RWPE1 (cell line): Measurements from ENCODE around the gene PTRHD1.

Experiments
- CTCF ChIA-PET: fragments of 350-600 bp; sonication (Branson Sonifier 250); formaldehyde crosslinking; extraction: SDS; loops from one replicate; lab custom pipeline; 2021; lab: Yijun Ruan, JAX
- POLR2A ChIA-PET: fragments of 400-600 bp; formaldehyde crosslinking; extraction: SDS; loops from one replicate; lab custom pipeline; 2020; ENCODE audit warnings: antibody characterized with exemption; ENCODE audit not compliant: low non-redundant PET; lab: Yijun Ruan, JAX
- DNase-seq: peaks from one replicate; pipeline ENCODE4 v3.0.0; 2012; ENCODE audit warnings: low spot score
- H3K27ac ChIP-seq: fragments of 450-650 bp; 2 replicates; pipeline ENCODE4 v1.5.1; 2017
- CTCF ChIP-seq: fragments of 450-650 bp; conservative IDR thresholded peaks from 2 replicates; pipeline ENCODE4 v1.5.1; 2017; ENCODE audit warnings: low read depth, mild to moderate bottlenecking

PTRHD1 gene

GRCh38 chr2:24833821-24834732, 40.9 kb upstream of the PTRHD1 start:
- no peak for DNase-seq
- H3K27ac ChIP-seq = no peak overlapping the region
- TF ChIP-seq CTCF = no peak
- CTCF ChIA-PET = interaction anchor here (1.1 kb wide), 1 partner anchor 423 kb away, joined by 3 read pairs; no protein-coding TSS in a partner anchor
- POLR2A ChIA-PET = no interaction called here

GRCh38 chr2:24832931-24833701, 39.9 kb upstream of the PTRHD1 start:
- DNase-seq = no peak
- CTCF ChIA-PET = no interaction called here

DNA sequence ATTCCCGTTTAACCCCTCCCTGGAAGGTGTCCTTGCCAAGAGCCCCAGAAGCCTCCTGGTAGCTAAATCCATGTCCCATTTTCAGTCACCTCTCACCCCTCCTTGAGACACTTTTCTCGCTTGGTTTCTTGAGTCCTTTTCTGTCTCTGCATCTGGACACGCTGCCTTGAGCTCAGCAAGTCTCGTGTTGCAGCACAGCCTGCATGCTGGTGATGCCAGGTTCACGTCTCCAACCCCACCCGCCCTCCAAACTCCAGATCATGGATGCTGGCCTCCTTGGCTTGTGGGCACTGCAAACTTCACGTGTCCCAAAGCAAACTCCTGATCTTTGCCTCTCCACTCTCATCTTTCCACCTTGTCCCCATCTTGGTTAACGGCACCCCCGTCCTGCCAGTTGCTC, 39.3 kb upstream of the PTRHD1 start:
- ChIA-PET POLR2A (no interaction called here), CTCF (no interaction called here)
- H3K27ac ChIP-seq = no peak overlapping the region
- DNase-seq = no peak
- no peak for TF ChIP-seq CTCF

More at GRCh38 chr2:24832931-24833701, 39.9 kb upstream of the PTRHD1 start:
- TF ChIP-seq CTCF = no peak
- POLR2A ChIA-PET = no interaction called here
- no peak overlapping the region for H3K27ac ChIP-seq

DNA sequence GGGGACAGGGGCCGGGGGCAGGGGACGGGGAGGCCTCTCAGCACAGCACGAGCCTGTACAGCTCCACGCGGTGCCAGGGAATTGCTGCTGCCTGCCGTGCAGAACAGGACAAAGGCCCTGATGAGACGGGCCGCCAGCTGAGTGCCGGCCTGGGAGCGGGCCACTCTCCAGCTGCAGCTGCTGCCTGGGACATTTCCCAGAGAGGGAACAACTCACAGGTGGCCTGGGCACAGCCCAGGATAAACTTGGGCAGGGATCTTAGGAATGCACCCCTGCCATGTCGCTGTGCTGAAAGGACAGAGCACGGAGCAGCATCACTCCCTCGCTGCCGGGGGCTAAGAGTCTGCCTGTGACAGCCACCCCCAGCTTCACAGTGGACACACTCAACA, 38.9 kb upstream of the PTRHD1 start:
- no peak overlapping the region for H3K27ac ChIP-seq
- POLR2A ChIA-PET = no interaction called here
- CTCF ChIA-PET = no interaction called here
- TF ChIP-seq CTCF = no peak
- DNase-seq = no peak

GRCh38 chr2:24831221-24832072, 38.3 kb upstream of the PTRHD1 start:
- POLR2A ChIA-PET = no interaction called here
- no peak for TF ChIP-seq CTCF
- CTCF ChIA-PET = no interaction called here
- no peak overlapping the region for H3K27ac ChIP-seq
- no peak for DNase-seq

DNA sequence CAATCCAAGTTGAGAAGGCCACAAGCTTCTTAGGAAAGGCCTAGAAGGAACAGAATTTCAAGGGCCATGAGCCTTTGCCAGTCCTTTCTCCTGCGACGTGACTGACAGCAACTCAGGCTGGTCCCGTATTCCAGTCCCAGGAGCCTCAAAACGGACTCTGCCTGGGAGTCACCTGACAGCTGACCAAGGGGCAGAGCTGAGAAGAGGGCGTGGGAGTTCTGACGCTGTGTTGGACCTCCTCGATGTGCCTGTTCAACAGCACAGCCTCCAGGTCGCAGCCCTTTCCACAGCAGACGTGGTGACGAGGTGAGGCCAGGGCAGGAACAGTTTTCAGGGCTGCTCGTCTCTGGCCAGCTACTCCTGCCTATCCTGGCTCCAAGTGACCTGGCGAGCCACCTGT, 37.6 kb upstream of the PTRHD1 start:
- TF ChIP-seq CTCF = no peak
- ChIA-PET CTCF (no interaction called here), POLR2A (no interaction called here)
- 0 out of 2 replicates have a peak overlapping the region, but pooled peaks have one; percentile 4 for H3K27ac ChIP-seq
- no peak for DNase-seq
